ENCODE results near the gene RDX. TPM values are rescaled to one million over a fixed set of nuclear protein-coding genes. Genes with fewer than 3 reads are reported as not detected.

Gene RDX
- total and polyA plus RNA-seq, 2 of the 13 experiments (the other 11 are each of a cell fraction or from before 2014, with no cell fraction given): 20.7 to 63.1 TPM

GRCh38 chr11:110296226-110297075 lies at the start of gene RDX (continued):
- TF ChIP-seq JUNB (CRISPR knock-in tag; IDR thresholded peaks at IDR 0.05; ENCODE audit: borderline replicate concordance) (no peak), TOPORS (CRISPR knock-in tag; IDR thresholded peaks at IDR 0.05) (no peak), ZNF207 (IDR thresholded peaks at IDR 0.05; ENCODE audit: borderline replicate concordance) (no peak), EEA1 (CRISPR knock-in tag; IDR thresholded peaks at IDR 0.05; ENCODE audit: borderline replicate concordance) (no peak), NAIF1 (CRISPR knock-in tag; IDR thresholded peaks at IDR 0.05; ENCODE audit: borderline replicate concordance) (no peak), ZNF816 (CRISPR knock-in tag; IDR thresholded peaks at IDR 0.05; ENCODE audit: borderline replicate concordance) (no peak), GMEB1 (CRISPR knock-in tag; IDR thresholded peaks at IDR 0.05; ENCODE audit: borderline replicate concordance) (no peak), NR0B2 (CRISPR knock-in tag; IDR thresholded peaks at IDR 0.05) (no peak), KDM5B (CRISPR knock-in tag; IDR thresholded peaks at IDR 0.05; ENCODE audit: borderline replicate concordance) (no peak; the same call in 1 of the 2 replicates), TSC22D2 (CRISPR knock-in tag; IDR thresholded peaks at IDR 0.05; ENCODE audit: borderline replicate concordance) (no peak), NFKB2 (CRISPR knock-in tag; IDR thresholded peaks at IDR 0.05; ENCODE audit: borderline replicate concordance) (peak; percentile 28; the same call in 1 of the 2 replicates), HDAC6 (IDR thresholded peaks at IDR 0.05; ENCODE audit: low read depth, low read length) (no peak), MYPOP (CRISPR knock-in tag; IDR thresholded peaks at IDR 0.05) (peak; percentile 2; the same call in 1 of the 2 replicates), PAF1 (CRISPR knock-in tag; IDR thresholded peaks at IDR 0.05) (no peak), ZSCAN31 (CRISPR knock-in tag; IDR thresholded peaks at IDR 0.05; ENCODE audit: low read depth) (no peak), RBM39 (IDR thresholded peaks at IDR 0.05; ENCODE audit: low read depth, low read length, poor library complexity, severe bottlenecking) (no peak), EHMT2 (IDR thresholded peaks at IDR 0.05; ENCODE audit: borderline replicate concordance, low read depth, low read length) (no peak), ZNF557 (CRISPR knock-in tag; IDR thresholded peaks at IDR 0.05) (no peak), PHF5A (CRISPR knock-in tag; IDR thresholded peaks at IDR 0.05; ENCODE audit: low read depth, unreplicated experiment) (no peak), SRSF4 (IDR thresholded peaks at IDR 0.05; ENCODE audit: low read depth, low read length, poor library complexity, severe bottlenecking) (no peak), TERF1 (CRISPR knock-in tag; IDR thresholded peaks at IDR 0.05) (no peak), ZNF484 (CRISPR knock-in tag; IDR thresholded peaks at IDR 0.05; ENCODE audit: borderline replicate concordance, low read depth) (no peak), MAFK (conservative IDR thresholded peaks at IDR 0.05 in 1 of 2, IDR thresholded peaks at IDR 0.05 in 1 of 2; ENCODE audit: low read length in 2 of 2) (no peak), HNRNPLL (IDR thresholded peaks at IDR 0.05; ENCODE audit: low read depth, low read length, poor library complexity, severe bottlenecking) (peak; percentile 72)

Measured in HepG2 (cell line).